Activated naive CD4-positive, alpha-beta T cell treated with anti-CD3 and anti-CD28 coated beads, Interleukin-2, amount 50 U/mL, for 16 hours (primary cell): Measurements from ENCODE around the gene NCKIPSD.

ENCODE experiments used
- DNase-seq: peaks from one replicate; pipeline ENCODE4 v3.0.0-alpha.2; 2020

NCKIPSD gene

GRCh38 chr3:48644898-48645760 is 40.6 kb downstream of the NCKIPSD start:
- no peak for DNase-seq

- DNase-seq = no peak
These were observed 43.1 kb downstream of the NCKIPSD start for GRCh38 chr3:48642605-48643004.

GRCh38 chr3:48641396-48641795 is 44.3 kb downstream of the NCKIPSD start:
- DNase-seq = no peak

GRCh38 chr3:48639944-48640606 is 45.6 kb downstream of the NCKIPSD start:
- no peak for DNase-seq

- DNase-seq = no peak
These were observed 48.4 kb downstream of the NCKIPSD start for GRCh38 chr3:48637305-48637704.

- DNase-seq = no peak
These were observed 49.5 kb downstream of the NCKIPSD start for GRCh38 chr3:48636149-48636655.

- peak; percentile 93 for DNase-seq
These were observed 50.3 kb downstream of the NCKIPSD start, which contains the start of gene SLC26A6 for GRCh38 chr3:48635222-48636021. TSS of gene SLC26A6 (minus strand) at chr3:48635461. CDS start at chr3:48635393, 68 bp downstream.

- peak; percentile 60 for DNase-seq
These were observed 51.0 kb downstream of the NCKIPSD start for GRCh38 chr3:48634661-48635221.

GRCh38 chr3:48633743-48634142 is 52.0 kb downstream of the NCKIPSD start:
- DNase-seq = no peak

GRCh38 chr3:48633256-48633655 is 52.5 kb downstream of the NCKIPSD start:
- DNase-seq = no peak

GRCh38 chr3:48631516-48632448 is 53.9 kb downstream of the NCKIPSD start:
- DNase-seq = no peak

- DNase-seq = no peak
These were observed 54.9 kb downstream of the NCKIPSD start for GRCh38 chr3:48630833-48631232.

- DNase-seq = no peak
These were observed 55.3 kb downstream of the NCKIPSD start for GRCh38 chr3:48630407-48630806.

GRCh38 chr3:48629894-48630293 is 55.8 kb downstream of the NCKIPSD start:
- DNase-seq = no peak

- no peak for DNase-seq
These were observed 57.3 kb downstream of the NCKIPSD start for GRCh38 chr3:48628277-48629017.

GRCh38 chr3:48625600-48625999 is 60.1 kb downstream of the NCKIPSD start:
- no peak for DNase-seq

GRCh38 chr3:48624767-48625166 is 60.9 kb downstream of the NCKIPSD start:
- no peak for DNase-seq

GRCh38 chr3:48623851-48624547 is 61.7 kb downstream of the NCKIPSD start:
- DNase-seq = no peak
